NCI-H345 treated with DMSO at 0.1 percent for 48 hours (cell line): ENCODE data around the gene IP6K1.
"Not testable (repeated sequence)": the region's sequence is repeated elsewhere in the genome, so short reads cannot be mapped to it uniquely, and the experiment has no call there.

Experiments
- DNase-seq: peaks from one replicate; lab custom pipeline; 2025; ENCODE audit not compliant: unreplicated experiment; lab: John Stamatoyannopoulos, UW

IP6K1 gene

DNA sequence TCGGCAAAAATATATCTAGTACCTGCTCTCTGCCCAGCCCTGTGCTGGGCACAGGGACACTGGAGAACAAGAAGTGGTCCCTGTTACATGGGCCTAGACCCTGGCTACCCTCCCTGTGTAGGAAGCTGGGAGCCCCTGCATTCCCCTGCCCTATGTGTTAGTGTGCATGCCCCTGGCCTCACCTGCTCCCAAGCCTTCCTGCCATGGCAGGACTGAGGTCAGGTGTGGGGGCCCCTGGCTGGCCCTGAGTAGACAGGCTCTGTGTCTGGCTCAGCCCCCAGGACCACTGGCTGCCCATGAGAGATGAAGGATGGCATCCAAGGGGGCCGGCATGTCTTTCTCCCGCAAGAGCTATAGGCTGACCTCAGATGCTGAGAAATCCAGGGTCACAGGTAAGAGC is 95.5 kb downstream of the IP6K1 start:
- DNase-seq, result not testable (repeated sequence)

DNA sequence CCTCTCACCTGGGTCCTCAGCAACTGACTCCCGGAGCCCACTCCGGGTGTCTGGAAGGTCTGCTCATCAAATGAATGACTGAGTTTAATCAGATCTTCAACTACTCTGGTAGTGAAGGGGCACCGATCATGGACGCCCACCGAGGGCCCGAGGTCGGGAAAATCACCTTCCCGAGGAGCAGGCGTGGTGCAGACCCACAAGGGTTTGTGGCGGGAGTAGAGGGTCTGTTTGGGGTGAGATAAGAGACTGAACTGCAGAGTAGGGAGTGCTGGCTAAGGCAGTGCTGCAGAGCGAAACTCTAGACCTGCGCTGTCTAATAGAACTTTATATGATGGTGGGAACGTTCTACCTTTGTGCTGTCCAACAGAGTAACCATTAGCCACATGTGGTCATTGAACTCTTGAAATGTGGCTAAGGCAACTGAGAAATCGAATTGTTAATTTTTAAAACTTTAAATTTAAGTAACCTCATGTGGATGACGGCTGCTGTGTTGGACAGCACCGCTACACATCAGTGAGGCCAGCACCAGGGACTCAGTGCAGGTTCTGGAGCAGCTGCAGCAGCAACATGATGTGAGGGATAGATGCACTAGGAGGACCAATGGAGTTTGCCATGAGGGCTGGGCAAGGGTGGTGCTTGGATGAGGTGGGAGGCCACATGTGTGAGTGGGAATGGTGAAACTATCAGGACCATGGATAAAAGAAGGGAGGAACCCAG is 96.3 kb downstream of the IP6K1 start:
- DNase-seq, result not testable (repeated sequence)

GRCh38 chr3:49689046-49689907 is 97.1 kb downstream of the IP6K1 start, which contains the start of the genes MST1 and RNF123:
TSS of gene MST1 (minus strand) at chr3:49689474. CDS start at chr3:49688691, 783 bp downstream.
TSS of gene RNF123 (plus strand) at chr3:49689557. CDS start at chr3:49691166, 1,609 bp downstream.
- DNase-seq, result no peak

DNA sequence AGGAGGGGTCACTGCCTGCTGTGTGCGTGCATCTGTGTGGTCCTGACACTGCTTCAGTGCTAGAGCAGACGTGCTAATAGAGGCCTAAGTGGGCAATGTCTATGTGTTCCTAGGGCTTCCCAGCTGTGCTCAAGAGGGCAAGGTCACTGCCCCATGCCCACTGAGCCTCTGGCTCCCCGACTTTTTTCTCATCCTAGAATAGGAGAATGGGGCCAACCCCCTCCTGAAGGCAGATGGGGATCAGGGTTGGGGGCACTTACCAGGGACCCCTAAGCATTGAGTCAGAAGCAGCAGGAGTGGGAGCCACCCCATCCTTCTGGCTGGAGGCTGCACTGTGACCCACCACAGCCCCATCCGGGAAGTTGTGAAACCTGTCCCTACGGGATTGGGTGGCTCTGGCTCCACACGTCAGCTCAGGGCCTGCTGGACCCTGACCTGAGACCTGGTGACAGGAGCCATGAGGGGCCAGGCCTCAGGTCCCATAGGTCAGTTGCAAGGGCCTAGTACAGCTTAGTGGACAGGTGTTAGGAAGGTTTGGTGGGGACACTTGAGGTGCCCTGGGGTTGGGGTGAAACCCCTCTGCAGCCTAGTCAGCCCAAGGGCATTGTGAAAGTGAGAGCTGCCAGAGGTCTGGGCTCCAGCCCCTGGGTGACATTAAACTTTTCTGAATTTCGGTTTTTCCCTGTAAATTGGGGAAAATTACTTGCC is 97.8 kb downstream of the IP6K1 start:
- not testable (repeated sequence) for DNase-seq

GRCh38 chr3:49687424-49687795 is 98.9 kb downstream of the IP6K1 start:
- not testable (repeated sequence) for DNase-seq

DNA sequence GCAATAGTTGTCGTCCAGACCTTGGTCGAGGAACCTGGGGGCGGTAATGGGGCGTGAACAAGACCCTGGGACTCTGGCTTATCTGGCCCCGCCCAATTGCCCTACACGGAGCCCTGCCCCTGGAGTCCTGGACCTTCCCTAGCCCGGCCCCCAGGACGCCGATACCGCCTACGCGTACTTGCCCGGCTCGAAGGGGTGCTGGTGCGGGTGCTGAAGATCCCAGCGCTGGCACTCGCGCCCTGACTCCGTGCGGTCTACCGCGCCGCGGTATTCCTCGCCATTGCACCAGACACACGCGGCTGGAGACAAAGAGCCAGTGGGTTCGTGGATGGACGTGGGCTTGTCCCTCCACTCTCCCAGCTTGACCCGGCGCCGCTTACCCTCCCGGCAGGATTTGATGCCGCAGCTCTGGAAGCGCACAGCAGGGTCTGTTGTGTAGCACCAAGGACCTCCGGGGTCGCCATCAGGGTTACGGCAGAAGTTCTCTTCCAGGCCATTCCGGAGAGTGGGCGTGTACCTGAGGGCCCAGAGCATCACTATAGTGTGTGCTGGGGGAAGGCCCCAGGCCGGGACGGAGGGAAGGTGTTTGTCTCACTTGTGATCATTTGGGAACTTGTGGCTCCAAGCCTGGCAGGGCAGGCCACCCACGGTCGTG is 99.4 kb downstream of the IP6K1 start:
- DNase-seq, result not testable (repeated sequence)

- DNase-seq, result not testable (repeated sequence)
These were observed 100.0 kb downstream of the IP6K1 start for GRCh38 chr3:49686346-49686745.

DNA sequence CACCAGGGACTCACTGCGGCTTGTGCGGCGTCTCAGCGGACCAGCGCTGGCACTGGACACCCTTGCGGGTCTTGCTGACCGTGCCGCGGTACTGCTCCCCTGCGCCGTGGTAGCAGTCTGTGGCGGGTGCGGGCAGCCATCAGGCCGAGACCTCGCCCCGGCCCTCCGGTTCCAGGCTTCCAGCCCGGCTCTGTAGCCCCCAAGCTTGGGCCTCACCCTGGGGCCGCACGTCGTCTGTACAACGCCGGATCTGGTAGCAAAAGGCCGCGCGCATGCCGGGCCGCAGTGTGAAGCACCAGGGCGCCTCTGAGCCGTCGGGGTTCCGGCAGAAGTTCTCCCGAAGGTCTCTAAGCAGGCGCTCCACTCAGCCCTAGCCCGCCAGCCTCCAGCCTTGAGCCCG is 100.5 kb downstream of the IP6K1 start:
- DNase-seq, result not testable (repeated sequence)

DNA sequence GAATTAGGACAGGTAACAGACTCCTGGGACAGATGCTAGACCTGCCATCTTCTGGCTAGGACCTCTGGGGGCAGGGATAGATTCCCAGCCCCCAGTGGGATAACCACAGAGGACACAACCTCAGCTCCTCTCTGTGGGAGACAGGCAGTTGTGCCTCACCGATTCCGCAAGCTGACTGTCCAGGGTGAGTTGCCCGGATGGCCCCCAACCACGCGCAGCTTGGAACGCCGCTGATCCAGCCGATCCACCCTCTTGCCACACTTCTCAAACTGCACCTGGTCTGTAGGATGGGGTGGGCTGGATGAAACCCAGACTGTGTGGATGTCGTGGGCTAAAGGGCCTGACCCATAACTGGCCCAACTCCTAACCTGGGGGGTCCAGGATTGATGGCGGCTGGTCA is 101.2 kb downstream of the IP6K1 start:
- DNase-seq, result not testable (repeated sequence)

DNA sequence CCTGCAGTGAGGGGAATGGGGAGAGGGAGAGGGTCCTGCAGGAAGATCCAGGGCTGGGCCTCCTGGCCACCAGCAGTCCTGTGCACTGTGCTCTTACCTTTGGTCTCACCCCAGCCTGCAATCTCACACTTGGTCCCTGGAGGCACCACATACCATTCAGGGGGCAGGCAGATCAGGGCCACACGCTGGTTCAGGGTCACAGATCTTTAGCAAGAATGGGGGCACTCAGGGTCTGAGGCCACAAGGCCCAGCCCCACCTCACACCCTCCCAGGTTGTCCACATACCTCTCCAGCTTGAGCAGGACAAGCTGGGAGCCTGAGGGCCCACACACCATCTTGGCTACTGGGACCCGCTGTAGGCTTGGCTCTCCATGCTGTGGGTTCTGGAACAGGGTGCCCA is 101.9 kb downstream of the IP6K1 start:
- not testable (repeated sequence) for DNase-seq

DNA sequence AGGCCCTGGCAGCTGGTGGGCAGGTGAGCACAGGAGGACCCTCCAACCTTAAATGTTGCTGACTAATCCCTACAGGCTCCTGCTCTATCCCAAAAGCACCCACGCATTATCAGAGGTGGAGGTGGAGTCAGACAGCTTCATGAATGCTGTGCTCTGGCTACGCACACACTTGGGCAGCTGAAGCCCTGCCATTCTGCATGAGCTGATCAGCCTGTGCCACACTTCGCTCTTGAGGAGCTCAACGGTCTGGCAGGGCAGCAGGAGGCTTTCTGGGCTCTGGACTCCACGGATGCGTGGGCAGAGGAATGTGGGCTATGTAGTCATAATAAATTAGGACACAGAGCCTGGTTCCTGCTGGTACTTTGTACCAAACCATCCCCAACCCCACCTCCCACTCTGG is 103.2 kb downstream of the IP6K1 start:
- no peak for DNase-seq

DNA sequence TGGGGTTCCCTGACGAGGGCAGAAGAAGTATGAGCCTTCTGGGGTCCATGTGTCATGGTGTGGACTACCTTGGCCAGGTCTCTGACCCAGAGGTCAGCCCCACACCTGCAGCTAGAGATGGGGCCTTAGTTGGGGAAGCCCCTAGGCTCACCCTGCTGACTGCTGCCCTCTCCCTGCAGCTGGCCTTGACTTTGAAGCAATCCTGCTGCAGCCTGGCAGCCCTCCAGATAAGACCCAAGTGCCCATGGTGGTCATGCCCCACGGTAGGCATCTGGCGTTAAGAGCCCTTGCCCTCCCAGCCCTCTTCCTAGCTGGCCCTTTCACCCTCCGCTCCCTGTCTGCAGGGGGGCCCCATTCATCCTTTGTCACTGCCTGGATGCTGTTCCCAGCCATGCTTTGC is 104.8 kb downstream of the IP6K1 start:
- no peak for DNase-seq

- no peak for DNase-seq
These were observed 105.2 kb downstream of the IP6K1 start for GRCh38 chr3:49681232-49681522.

GRCh38 chr3:49680493-49681231 is 105.7 kb downstream of the IP6K1 start:
- DNase-seq, result no peak

DNA sequence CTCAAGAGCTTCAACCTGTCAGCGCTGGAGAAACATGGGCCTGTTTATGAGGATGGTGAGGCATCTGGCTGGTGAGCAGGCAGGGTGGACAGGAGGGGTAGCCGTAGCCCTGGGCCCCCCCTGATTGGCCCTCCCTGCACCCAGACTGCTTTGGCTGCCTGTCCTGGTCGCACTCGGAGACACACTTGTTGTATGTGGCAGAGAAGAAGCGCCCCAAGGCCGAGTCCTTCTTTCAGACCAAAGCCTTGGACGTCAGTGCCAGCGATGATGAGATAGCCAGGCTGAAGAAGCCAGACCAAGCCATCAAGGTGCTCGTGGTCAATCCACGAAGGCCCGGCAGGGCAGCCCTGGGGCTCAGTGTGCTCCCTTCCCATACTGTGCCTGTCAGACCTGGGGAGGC is 110.4 kb downstream of the IP6K1 start:
- DNase-seq, result no peak

DNA sequence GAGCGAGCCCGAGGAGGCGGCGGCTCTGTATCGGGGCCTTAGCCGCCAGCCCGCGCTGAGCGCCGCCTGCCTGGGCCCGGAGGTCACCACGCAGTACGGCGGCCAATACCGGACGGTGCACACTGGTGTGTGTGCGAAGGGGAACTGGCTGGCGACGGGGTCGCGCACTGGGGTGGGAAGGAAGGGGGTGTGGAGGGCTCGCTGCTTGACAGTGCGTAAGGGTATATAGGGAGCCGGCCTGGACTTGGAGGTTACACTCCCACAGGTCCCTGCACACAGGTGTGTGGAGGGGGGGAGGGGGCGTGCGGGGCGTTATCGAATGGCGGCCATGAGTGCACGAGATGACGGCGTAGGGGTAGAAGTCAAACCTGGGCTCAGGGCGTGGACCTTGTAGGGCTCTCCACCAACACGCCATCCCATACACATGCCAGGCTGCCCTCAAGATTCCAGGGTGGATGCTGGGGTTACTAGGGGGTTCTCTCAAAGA is 111.8 kb downstream of the IP6K1 start:
- no peak for DNase-seq
